ENCODE data around the gene TRRAP. TPM values are rescaled to one million over a fixed set of nuclear protein-coding genes. Genes with fewer than 3 reads are reported as not detected.

TRRAP gene
- total and polyA plus RNA-seq, 7 experiments from 2014 or later = 3.2 to 72.3 (median 63.6) TPM

GRCh38 chr7:98877146-98877545 is 1.2 kb upstream of the TRRAP start:
- Histone ChIP-seq H3K4me3 (ENCODE audit: low read length) (no peak overlapping the region), H3K27ac (ENCODE audit: low read depth, low read length) (no peak overlapping the region), H3K9me3 (ENCODE audit: control insufficient read depth in 2 of 3, low read length in 3 of 3) (no peaks in the 10 kb centered on the region), H3K36me3 (ENCODE audit: control insufficient read depth in 2 of 3, insufficient read depth in 3 of 3, low read length in 3 of 3) (peaks cover 0 to 16% (median 3%) of the 10 kb centered on the region in 3 experiments), H3K4me1 (ENCODE audit: control insufficient read depth in 2 of 2, insufficient read depth in 2 of 2, low read length in 2 of 2) (peaks cover 9 to 14% of the 10 kb centered on the region in 2 donors), H3K27me3 (ENCODE audit: control insufficient read depth in 2 of 2, insufficient read depth in 2 of 2, low read length in 2 of 2) (no peaks in the 10 kb centered on the region)
- Mint-ChIP-seq H3K27me3 (peaks cover 0 to 3% (median 0%) of the 10 kb centered on the region in 5 donors), H3K9me3 (peaks cover 0 to 5% (median 0%) of the 10 kb centered on the region in 11 donors), H3K4me3 (peak overlapping the region; percentile 51 to 94 (median 68)), H3K4me1 (peaks cover 0 to 28% (median 21%) of the 10 kb centered on the region in 7 donors), H3K27ac (peak overlapping the region in 8 of 9 donors; percentile 32 to 75 (median 52)), H3K36me3 (peaks cover 0 to 7% (median 0%) of the 10 kb centered on the region in 5 donors)
- ATAC-seq = no peak
- ChIA-PET POLR2A (no interaction called here), CTCF (no interaction called here)
- no peak for DNase-seq
- intact Hi-C loops (cut with micrococcal nuclease) = loop anchor here (5.0 to 10.0 kb wide), 5 partner anchors 448 to 1760 kb away; partner anchors contain the start of genes ARPC1A (in 1 of the 2), ASNS (in 1 of the 2), SDHAF3 (in 1 of the 2) and ZKSCAN5 (in 1 of the 2)

GRCh38 chr7:98877692-98878364 is 504 bp upstream of the TRRAP start:
- DNase-seq (no peak), ATAC-seq (no peak)
- Mint-ChIP-seq H3K9me3 (peaks cover 0 to 5% (median 0%) of the 10 kb centered on the region in 11 donors), H3K36me3 (peaks cover 0 to 10% (median 1%) of the 10 kb centered on the region in 5 donors), H3K4me1 (peaks cover 0 to 30% (median 24%) of the 10 kb centered on the region in 7 donors), H3K27ac (peak overlapping the region in 7 of 9 donors; percentile 32 to 75 (median 62)), H3K4me3 (peak overlapping the region; percentile 45 to 94 (median 66)), H3K27me3 (peaks cover 0 to 3% (median 0%) of the 10 kb centered on the region in 5 donors)
- intact Hi-C loops (cut with micrococcal nuclease) = loop anchor here (1.0 to 10.0 kb wide), 9 partner anchors 264 to 1761 kb away; partner anchors contain the start of genes SDHAF3 (in 2 of the 2), ARPC1A (in 1 of the 2), ASNS (in 1 of the 2) and BRI3 (in 1 of the 2)
- peak overlapping the region; percentile 95 for H3K4me3 ChIP-seq (ENCODE audit: low read length)
- peaks cover 3 to 23% (median 3%) of the 10 kb centered on the region in 3 experiments for H3K36me3 ChIP-seq (ENCODE audit: control insufficient read depth in 2 of 3, insufficient read depth in 3 of 3, low read length in 3 of 3)
- H3K9me3 ChIP-seq (ENCODE audit: control insufficient read depth in 2 of 3, low read length in 3 of 3) = no peaks in the 10 kb centered on the region
- H3K27ac ChIP-seq (ENCODE audit: low read depth, low read length) = peak overlapping the region; percentile 88
- peaks cover 9 to 14% of the 10 kb centered on the region in 2 donors for H3K4me1 ChIP-seq (ENCODE audit: control insufficient read depth in 2 of 2, insufficient read depth in 2 of 2, low read length in 2 of 2)
- no peaks in the 10 kb centered on the region for H3K27me3 ChIP-seq (ENCODE audit: control insufficient read depth in 2 of 2, insufficient read depth in 2 of 2, low read length in 2 of 2)
- POLR2A ChIA-PET = interaction anchor here (0.6 to 1.6 kb wide), 4 partner anchors 9 to 1967 kb away, joined by 3 to 7 read pairs (median 6); no protein-coding TSS in a partner anchor
- CTCF ChIA-PET = interaction anchor here (0.5 kb wide), 1 partner anchor 712 kb away, joined by 3 read pairs; no protein-coding TSS in a partner anchor

GRCh38 chr7:98879198-98879978 is 1.1 kb downstream of the TRRAP start:
- peak overlapping the region; percentile 87 to 98 (median 94) for H3K27ac Mint-ChIP-seq
- Histone ChIP-seq H3K4me3 (ENCODE audit: low read length) (peak overlapping the region; percentile 95), H3K27ac (ENCODE audit: low read depth, low read length) (peak overlapping the region; percentile 88), H3K9me3 (ENCODE audit: control insufficient read depth in 2 of 3, low read length in 3 of 3) (no peaks in the 10 kb centered on the region), H3K36me3 (ENCODE audit: control insufficient read depth in 2 of 3, insufficient read depth in 3 of 3, low read length in 3 of 3) (peaks cover 9 to 36% (median 18%) of the 10 kb centered on the region in 3 experiments), H3K27me3 (ENCODE audit: control insufficient read depth in 2 of 2, insufficient read depth in 2 of 2, low read length in 2 of 2) (no peaks in the 10 kb centered on the region), H3K4me1 (ENCODE audit: control insufficient read depth in 2 of 2, insufficient read depth in 2 of 2, low read length in 2 of 2) (peaks cover 9 to 14% of the 10 kb centered on the region in 2 donors)
- H3K9me3 Mint-ChIP-seq = peaks cover 0 to 5% (median 0%) of the 10 kb centered on the region in 11 donors
- DNase-seq = peak in 8 of 9 donors; percentile 50 to 81 (median 76)
- ATAC-seq = peak; percentile 83
- intact Hi-C loops (cut with micrococcal nuclease) = loop anchor here (1.0 to 10.0 kb wide), 11 partner anchors 263 to 1763 kb away; partner anchors contain the start of genes BRI3 (in 2 of the 2), SDHAF3 (in 2 of the 2), ARPC1A (in 1 of the 2) and ASNS (in 1 of the 2)
- ChIA-PET CTCF (interaction anchor here (0.6 to 0.8 kb wide), 3 partner anchors 12 to 859 kb away, joined by 3 to 6 read pairs (median 3); no protein-coding TSS in a partner anchor), POLR2A (interaction anchor here (0.6 to 1.6 kb wide), 4 partner anchors 8 to 1996 kb away, joined by 3 to 7 read pairs (median 4); partner anchors contain the start of genes BUD31, PDAP1 and SRRT)
- H3K4me3 Mint-ChIP-seq = peak overlapping the region; percentile 90 to 99 (median 95)
- H3K4me1 Mint-ChIP-seq = peaks cover 0 to 43% (median 31%) of the 10 kb centered on the region in 7 donors
- peaks cover 0 to 3% (median 0%) of the 10 kb centered on the region in 5 donors for H3K27me3 Mint-ChIP-seq
- H3K36me3 Mint-ChIP-seq = peaks cover 0 to 17% (median 7%) of the 10 kb centered on the region in 5 donors

GRCh38 chr7:98879979-98880315 is 1.6 kb downstream of the TRRAP start:
- ChIA-PET CTCF (interaction anchor here (0.6 to 0.8 kb wide), 3 partner anchors 11 to 860 kb away, joined by 3 to 6 read pairs (median 3); no protein-coding TSS in a partner anchor), POLR2A (interaction anchor here (0.6 to 1.0 kb wide), 3 partner anchors 16 to 1995 kb away, joined by 3 to 5 read pairs (median 3); partner anchors contain the start of genes BUD31, PDAP1 and SRRT)
- H3K9me3 Mint-ChIP-seq = peaks cover 0 to 5% (median 0%) of the 10 kb centered on the region in 11 donors
- intact Hi-C loops (cut with micrococcal nuclease) = loop anchor here (1.0 to 10.0 kb wide), 11 partner anchors 263 to 1763 kb away; partner anchors contain the start of genes BRI3 (in 2 of the 2), SDHAF3 (in 2 of the 2), ARPC1A (in 1 of the 2) and ASNS (in 1 of the 2)
- Histone ChIP-seq H3K9me3 (ENCODE audit: control insufficient read depth in 2 of 3, low read length in 3 of 3) (no peaks in the 10 kb centered on the region), H3K4me3 (ENCODE audit: low read length) (peak overlapping the region; percentile 95), H3K27me3 (ENCODE audit: control insufficient read depth in 2 of 2, insufficient read depth in 2 of 2, low read length in 2 of 2) (no peaks in the 10 kb centered on the region), H3K4me1 (ENCODE audit: control insufficient read depth in 2 of 2, insufficient read depth in 2 of 2, low read length in 2 of 2) (peaks cover 9 to 14% of the 10 kb centered on the region in 2 donors), H3K36me3 (ENCODE audit: control insufficient read depth in 2 of 3, insufficient read depth in 3 of 3, low read length in 3 of 3) (peaks cover 9 to 42% (median 24%) of the 10 kb centered on the region in 3 experiments), H3K27ac (ENCODE audit: low read depth, low read length) (peak overlapping the region; percentile 88)
- DNase-seq = no peak
- peaks cover 0 to 43% (median 31%) of the 10 kb centered on the region in 7 donors for H3K4me1 Mint-ChIP-seq
- peak overlapping the region; percentile 90 to 99 (median 95) for H3K4me3 Mint-ChIP-seq
- H3K27me3 Mint-ChIP-seq = peaks cover 0 to 3% (median 0%) of the 10 kb centered on the region in 5 donors
- ATAC-seq = no peak
- peaks cover 0 to 17% (median 7%) of the 10 kb centered on the region in 5 donors for H3K36me3 Mint-ChIP-seq
- H3K27ac Mint-ChIP-seq = peak overlapping the region; percentile 87 to 98 (median 94)

- Mint-ChIP-seq H3K4me3 (peak overlapping the region; percentile 23 to 99 (median 95)), H3K27me3 (peaks cover 0 to 3% (median 0%) of the 10 kb centered on the region in 5 donors), H3K4me1 (peaks cover 0 to 43% (median 31%) of the 10 kb centered on the region in 7 donors), H3K27ac (peak overlapping the region in 7 of 9 donors; percentile 69 to 97 (median 89)), H3K9me3 (peaks cover 0 to 5% (median 0%) of the 10 kb centered on the region in 11 donors), H3K36me3 (peaks cover 0 to 17% (median 7%) of the 10 kb centered on the region in 5 donors)
- CTCF ChIA-PET = no interaction called here
- ATAC-seq (no peak), DNase-seq (no peak)
- Histone ChIP-seq H3K4me3 (ENCODE audit: low read length) (no peak overlapping the region), H3K27me3 (ENCODE audit: control insufficient read depth in 2 of 2, insufficient read depth in 2 of 2, low read length in 2 of 2) (no peaks in the 10 kb centered on the region), H3K27ac (ENCODE audit: low read depth, low read length) (peak overlapping the region; percentile 88), H3K36me3 (ENCODE audit: control insufficient read depth in 2 of 3, insufficient read depth in 3 of 3, low read length in 3 of 3) (peaks cover 9 to 46% (median 24%) of the 10 kb centered on the region in 3 experiments), H3K4me1 (ENCODE audit: control insufficient read depth in 2 of 2, insufficient read depth in 2 of 2, low read length in 2 of 2) (peaks cover 9 to 14% of the 10 kb centered on the region in 2 donors), H3K9me3 (ENCODE audit: control insufficient read depth in 2 of 3, low read length in 3 of 3) (no peaks in the 10 kb centered on the region)
- intact Hi-C loops (cut with micrococcal nuclease) = no loop called here
- POLR2A ChIA-PET = no interaction called here
Observed at GRCh38 chr7:98880485-98880884, 2.2 kb downstream of the TRRAP start.

Measured in naive thymus-derived CD4-positive, alpha-beta T cell (primary cell).